Endodermal cell (in vitro differentiated cells): Measurements from ENCODE around the gene OOSP2. TPM values are rescaled to one million over a fixed set of nuclear protein-coding genes. Genes with fewer than 3 reads are reported as not detected.
"Not testable (repeated sequence)": the region's sequence is repeated elsewhere in the genome, so short reads cannot be mapped to it uniquely, and the experiment has no call there.

ENCODE experiments used
- DNase-seq: peaks from one replicate; pipeline ENCODE4 v3.0.0-alpha.2; 2017
- H3K27ac ChIP-seq: 2 replicates; pipeline ENCODE4 v1.5.1; 2013; ENCODE audit warnings: mild to moderate bottlenecking, low read depth, low read length, moderate library complexity
- H3K27me3 ChIP-seq: 2 replicates; pipeline ENCODE4 v1.6.1; 2013; ENCODE audit warnings: mild to moderate bottlenecking, low read length, moderate library complexity; ENCODE audit not compliant: insufficient read depth, control insufficient read depth, poor library complexity, severe bottlenecking
- H3K36me3 ChIP-seq: 2 replicates; pipeline ENCODE4 v1.7.0; 2013; ENCODE audit warnings: mild to moderate bottlenecking, low read length, moderate library complexity; ENCODE audit not compliant: control insufficient read depth, insufficient read depth
- H3K4me1 ChIP-seq: one replicate; pipeline ENCODE4 v1.7.0; 2013; ENCODE audit warnings: low read length; ENCODE audit not compliant: control insufficient read depth, insufficient read depth
- H3K4me3 ChIP-seq: 2 replicates; pipeline ENCODE4 v1.5.1; 2013; ENCODE audit warnings: mild to moderate bottlenecking, low read length, moderate library complexity
- H3K9ac ChIP-seq: 2 replicates; pipeline ENCODE4 v1.6.1; 2013; ENCODE audit warnings: mild to moderate bottlenecking, low read length, moderate library complexity; ENCODE audit not compliant: poor library complexity, severe bottlenecking; ENCODE audit errors: extremely low read depth
- H3K9me3 ChIP-seq: 2 replicates; pipeline ENCODE4 v1.6.1; 2013; ENCODE audit warnings: mild to moderate bottlenecking, low read length, moderate library complexity; ENCODE audit not compliant: control insufficient read depth
- H3K27ac Mint-ChIP-seq: 2 replicates; pipeline ENCODE4 v1.8.0; 2020; ENCODE audit warnings: mixed read lengths
- H3K27me3 Mint-ChIP-seq: 2 replicates; pipeline ENCODE4 v1.8.0; 2021; ENCODE audit warnings: mild to moderate bottlenecking, mixed read lengths; ENCODE audit not compliant: insufficient read depth
- H3K36me3 Mint-ChIP-seq: 2 replicates; pipeline ENCODE4 v1.8.0; 2020; ENCODE audit warnings: low read depth, mixed read lengths
- H3K4me1 Mint-ChIP-seq: 2 replicates; pipeline ENCODE4 v1.8.0; 2020; ENCODE audit warnings: mixed read lengths
- H3K4me3 Mint-ChIP-seq: 2 replicates; pipeline ENCODE4 v1.8.0; 2020; ENCODE audit warnings: mild to moderate bottlenecking, moderate library complexity, mixed read lengths
- H3K9me3 Mint-ChIP-seq: 2 replicates; pipeline ENCODE4 v1.8.0; 2020; ENCODE audit warnings: mild to moderate bottlenecking, mixed read lengths
- CTCF ChIP-seq: fragments of 200-600 bp; sonication (generic); conservative IDR thresholded peaks from 2 replicates; pipeline ENCODE4 v1.5.0; 2021; ENCODE audit warnings: antibody characterized with exemption, mild to moderate bottlenecking
- WGBS, 2 experiments: methylation state at CpG; one replicate each; pipeline versions ENCODE4 v1.1.5 to v1.1.7; 2013; ENCODE audit warnings: missing lambda C conversion rate in 2 of 2, mixed read lengths in 1 of 2; ENCODE audit not compliant: insufficient coverage in 1 of 2, insufficient read length in 1 of 2; 5-methylcytosine and 5-hydroxymethylcytosine counted together
- total RNA-seq, 2 donors: library from RNA; stranded (reverse); fragmentation: NEBNext Ultra II Directional in 1 of 2; extraction: Animal tissue kit (Norgen Biotek cat#: 25700) in 1 of 2; gene quantifications; 2 replicates in 1 of 2; 3 replicates in 1 of 2; pipeline ENCODE4 v1.2.1, GENCODE V29; 2021

Gene OOSP2
- total RNA-seq, 2 donors from 2014 or later, result not detected

GRCh38 chr11:60005360-60005759, 34.8 kb upstream of the OOSP2 start:
- Histone ChIP-seq H3K27me3 (no peaks in the 10 kb centered on the region), H3K27ac (no peak overlapping the region), H3K9me3 (no peaks in the 10 kb centered on the region), H3K36me3 (no peaks in the 10 kb centered on the region), H3K4me3 (no peak overlapping the region), H3K4me1 (no peaks in the 10 kb centered on the region), H3K9ac (no peak overlapping the region)
- H3K4me1 Mint-ChIP-seq, result peaks cover 2% of the 10 kb centered on the region
- no peaks in the 10 kb centered on the region for H3K27me3 Mint-ChIP-seq
- no peak overlapping the region for H3K27ac Mint-ChIP-seq
- DNase-seq, result no peak
- no peaks in the 10 kb centered on the region for H3K9me3 Mint-ChIP-seq
- WGBS, 2 experiments, result 100% methylated on average over 1 of the region's 1 CpG; no CpG with 5 or more reads in 1 of the 2 experiments
- no peaks in the 10 kb centered on the region for H3K36me3 Mint-ChIP-seq
- no peak for TF ChIP-seq CTCF
- H3K4me3 Mint-ChIP-seq, result no peak overlapping the region

- no peaks in the 10 kb centered on the region for H3K27me3 ChIP-seq
Measured at GRCh38 chr11:60016881-60017280, 23.3 kb upstream of the OOSP2 start, which contains the start of gene OOSP4B. Gene OOSP4B, plus strand, starts transcription at chr11:60017181.

GRCh38 chr11:60018058-60018457, 22.2 kb upstream of the OOSP2 start:
- DNase-seq, result no peak
- no peaks in the 10 kb centered on the region for H3K9me3 ChIP-seq
- H3K9me3 Mint-ChIP-seq, result peaks cover 6% of the 10 kb centered on the region
- no peaks in the 10 kb centered on the region for H3K4me1 ChIP-seq
- H3K27me3 Mint-ChIP-seq, result no peaks in the 10 kb centered on the region
- no peaks in the 10 kb centered on the region for H3K36me3 ChIP-seq
- H3K4me3 ChIP-seq, result no peak overlapping the region
- H3K27ac Mint-ChIP-seq, result no peak overlapping the region
- WGBS, 2 experiments, result 51 to 59% methylated on average over 4 to 8 of the region's 8 CpGs
- TF ChIP-seq CTCF, result no peak
- no peak overlapping the region for H3K4me3 Mint-ChIP-seq
- peaks cover 7% of the 10 kb centered on the region for H3K4me1 Mint-ChIP-seq
- no peak overlapping the region for H3K27ac ChIP-seq
- no peaks in the 10 kb centered on the region for H3K36me3 Mint-ChIP-seq
- no peak overlapping the region for H3K9ac ChIP-seq
- H3K27me3 ChIP-seq, result no peaks in the 10 kb centered on the region

More at GRCh38 chr11:60016881-60017280, 23.3 kb upstream of the OOSP2 start, which contains the start of gene OOSP4B:
- Mint-ChIP-seq H3K4me1 (peaks cover 7% of the 10 kb centered on the region), H3K27ac (no peak within 1 kb of the TSS), H3K36me3 (no peaks in the 10 kb centered on the region), H3K27me3 (no peaks in the 10 kb centered on the region), H3K9me3 (peaks cover 6% of the 10 kb centered on the region), H3K4me3 (no peak within 1 kb of the TSS)
- WGBS, 2 experiments, result 80 to 92% methylated on average over 1 of the region's 1 CpG
- Histone ChIP-seq H3K4me1 (no peaks in the 10 kb centered on the region), H3K9ac (no peak within 1 kb of the TSS), H3K36me3 (no peaks in the 10 kb centered on the region), H3K27ac (no peak within 1 kb of the TSS), H3K9me3 (no peaks in the 10 kb centered on the region), H3K4me3 (no peak within 1 kb of the TSS)
- TF ChIP-seq CTCF, result no peak
- DNase-seq, result no peak

GRCh38 chr11:60020376-60020775, 19.8 kb upstream of the OOSP2 start:
- H3K9me3 Mint-ChIP-seq, H3K9me3 ChIP-seq: not testable (repeated sequence)
- 93 to 100% methylated on average over 3 to 27 of the region's 27 CpGs for WGBS, 2 experiments

More at GRCh38 chr11:60020376-60020775, 19.8 kb upstream of the OOSP2 start:
- not testable (repeated sequence) for DNase-seq, H3K4me1 ChIP-seq, H3K27ac ChIP-seq, H3K36me3 Mint-ChIP-seq, H3K27me3 ChIP-seq, H3K27me3 Mint-ChIP-seq, H3K27ac Mint-ChIP-seq, H3K9ac ChIP-seq, H3K4me3 Mint-ChIP-seq, H3K4me3 ChIP-seq, H3K4me1 Mint-ChIP-seq, H3K36me3 ChIP-seq
